ENCODE measurements around the gene BTBD9. TPM values are rescaled to one million over a fixed set of nuclear protein-coding genes. Genes with fewer than 3 reads are reported as not detected.

Gene BTBD9
- total RNA-seq, 2 experiments from 2014 or later = 6.2 to 6.4 TPM

GRCh38 chr6:38483526-38483925, 156.2 kb downstream of the BTBD9 start:
- Mint-ChIP-seq H3K4me1 (ENCODE audit: low read depth) (no peaks in the 10 kb centered on the region), H3K36me3 (ENCODE audit: low read depth) (no peaks in the 10 kb centered on the region), H3K27me3 (no peaks in the 10 kb centered on the region), H3K9me3 (no peaks in the 10 kb centered on the region), H3K4me3 (no peak overlapping the region), H3K27ac (no peak overlapping the region)
- intact Hi-C loops (cut with micrococcal nuclease) = no loop called here
- DNase-seq (no peak), ATAC-seq (no peak)
- TF ChIP-seq CTCF (IDR thresholded peaks at IDR 0.05) = no peak
- CTCF ChIA-PET = interaction anchor here (5.3 kb wide), 1 partner anchor 11 kb away, joined by 33 read pairs; no protein-coding TSS in a partner anchor
- POLR2A ChIA-PET = no interaction called here

- Mint-ChIP-seq H3K36me3 (ENCODE audit: low read depth) (no peaks in the 10 kb centered on the region), H3K27me3 (no peaks in the 10 kb centered on the region), H3K9me3 (no peaks in the 10 kb centered on the region), H3K27ac (no peak overlapping the region), H3K4me1 (ENCODE audit: low read depth) (peaks cover 6% of the 10 kb centered on the region), H3K4me3 (no peak overlapping the region)
- CTCF ChIA-PET = interaction anchor here (5.3 kb wide), 1 partner anchor 12 kb away, joined by 33 read pairs; no protein-coding TSS in a partner anchor
- ATAC-seq (no peak), DNase-seq (no peak)
- POLR2A ChIA-PET = interaction anchor here (0.8 to 1.2 kb wide), 2 partner anchors 9 to 342 kb away, joined by 3 read pairs; no protein-coding TSS in a partner anchor
- no peak for TF ChIP-seq CTCF (IDR thresholded peaks at IDR 0.05)
- intact Hi-C loops (cut with micrococcal nuclease) = no loop called here
These were observed 157.3 kb downstream of the BTBD9 start for GRCh38 chr6:38482466-38482865.

DNA sequence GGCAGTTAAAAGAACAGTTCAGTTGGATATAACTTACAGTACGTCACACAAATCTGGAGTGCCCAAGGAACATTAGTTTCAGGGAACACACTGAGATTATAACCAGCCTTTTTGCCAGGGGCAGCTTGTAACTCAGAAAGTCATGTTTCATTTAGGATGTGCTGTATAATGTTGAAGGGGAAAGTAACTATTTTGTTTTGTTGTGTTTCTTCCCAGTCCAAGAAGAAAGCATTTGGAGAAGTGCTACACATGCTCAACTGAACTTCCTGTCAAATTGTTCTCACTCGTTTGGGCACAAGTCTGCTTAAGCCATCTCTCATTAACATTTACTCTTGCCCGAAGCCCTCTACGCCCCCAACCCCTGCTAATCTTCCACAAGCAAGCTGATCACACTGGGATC, 157.9 kb downstream of the BTBD9 start:
- peaks cover 6% of the 10 kb centered on the region for H3K4me1 Mint-ChIP-seq (ENCODE audit: low read depth)
- ChIA-PET CTCF (interaction anchor here (5.3 kb wide), 1 partner anchor 12 kb away, joined by 33 read pairs; no protein-coding TSS in a partner anchor), POLR2A (interaction anchor here (0.8 kb wide), 1 partner anchor 8 kb away, joined by 3 read pairs; no protein-coding TSS in a partner anchor)
- TF ChIP-seq CTCF (IDR thresholded peaks at IDR 0.05) = no peak
- ATAC-seq = no peak
- no peak overlapping the region for H3K27ac Mint-ChIP-seq
- no peaks in the 10 kb centered on the region for H3K36me3 Mint-ChIP-seq (ENCODE audit: low read depth)
- H3K9me3 Mint-ChIP-seq = no peaks in the 10 kb centered on the region
- intact Hi-C loops (cut with micrococcal nuclease) = no loop called here
- no peak overlapping the region for H3K4me3 Mint-ChIP-seq
- H3K27me3 Mint-ChIP-seq = no peaks in the 10 kb centered on the region
- no peak for DNase-seq

DNA sequence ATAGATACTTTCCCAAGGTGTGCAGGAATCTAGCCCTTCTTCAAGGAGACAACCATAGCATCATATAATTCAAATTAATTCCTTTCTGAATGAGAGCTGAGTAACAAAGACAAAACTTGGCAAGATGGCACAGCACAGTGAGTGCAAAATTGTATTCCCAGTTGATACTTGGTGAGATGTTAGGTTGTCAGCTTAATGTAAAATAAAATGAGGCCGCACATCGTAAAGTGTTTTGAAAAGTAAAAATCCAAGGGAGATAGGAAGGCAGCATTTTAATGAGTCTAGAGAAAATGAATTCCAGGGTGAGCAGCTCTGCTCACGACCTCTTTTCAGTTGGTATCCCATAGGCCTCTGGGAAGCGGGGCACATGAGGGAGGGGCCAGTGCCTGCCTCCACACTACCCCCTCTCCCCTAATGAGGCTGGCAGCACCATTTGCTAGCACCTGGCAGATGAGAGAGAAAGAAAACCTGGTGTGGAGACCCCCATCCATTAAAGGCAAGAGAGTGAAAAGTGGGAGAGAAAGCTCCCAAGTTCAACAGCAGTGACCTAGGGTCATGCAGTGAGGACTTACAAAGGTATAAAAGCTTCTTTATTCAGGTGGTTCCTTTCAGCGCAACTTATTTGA, 158.4 kb downstream of the BTBD9 start:
- Mint-ChIP-seq H3K9me3 (no peaks in the 10 kb centered on the region), H3K27ac (no peak overlapping the region), H3K36me3 (ENCODE audit: low read depth) (no peaks in the 10 kb centered on the region), H3K27me3 (no peaks in the 10 kb centered on the region), H3K4me3 (no peak overlapping the region), H3K4me1 (ENCODE audit: low read depth) (peaks cover 6% of the 10 kb centered on the region)
- CTCF ChIA-PET = interaction anchor here (5.3 kb wide), 1 partner anchor 13 kb away, joined by 33 read pairs; no protein-coding TSS in a partner anchor
- DNase-seq (no peak), ATAC-seq (no peak)
- intact Hi-C loops (cut with micrococcal nuclease) = no loop called here
- TF ChIP-seq CTCF (IDR thresholded peaks at IDR 0.05) = no peak
- POLR2A ChIA-PET = no interaction called here

DNA sequence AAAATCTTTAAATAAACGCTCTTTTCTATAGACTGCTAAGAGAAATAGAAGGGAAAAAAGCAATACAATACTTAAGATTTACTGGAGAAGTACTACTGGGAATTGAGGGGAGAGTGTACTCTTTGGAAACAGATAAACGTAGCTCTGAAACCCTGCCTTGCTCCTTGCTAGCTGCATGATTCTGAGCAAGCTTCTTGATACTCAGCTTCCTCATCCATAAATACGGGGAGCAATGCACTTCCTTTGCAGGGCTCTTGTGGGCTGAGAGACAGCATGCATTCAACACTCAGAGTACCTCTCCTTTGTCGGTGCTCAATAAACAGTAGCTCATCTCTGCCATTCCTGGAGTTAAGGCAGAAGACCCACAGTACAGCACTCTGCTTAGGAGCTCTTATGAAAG, 159.7 kb downstream of the BTBD9 start:
- H3K27me3 Mint-ChIP-seq = no peaks in the 10 kb centered on the region
- ATAC-seq (no peak), DNase-seq (no peak)
- no peak for TF ChIP-seq CTCF (IDR thresholded peaks at IDR 0.05)
- ChIA-PET POLR2A (no interaction called here), CTCF (interaction anchor here (1.1 to 1.3 kb wide), 2 partner anchors 14 to 446 kb away, joined by 3 to 5 read pairs; no protein-coding TSS in a partner anchor)
- no peak overlapping the region for H3K27ac Mint-ChIP-seq
- H3K4me1 Mint-ChIP-seq (ENCODE audit: low read depth) = peaks cover 6% of the 10 kb centered on the region
- peaks cover 1% of the 10 kb centered on the region for H3K36me3 Mint-ChIP-seq (ENCODE audit: low read depth)
- H3K4me3 Mint-ChIP-seq = no peak overlapping the region
- intact Hi-C loops (cut with micrococcal nuclease) = no loop called here
- no peaks in the 10 kb centered on the region for H3K9me3 Mint-ChIP-seq
